ENCODE measurements around the gene FUT8. TPM values are rescaled to one million over a fixed set of nuclear protein-coding genes. Genes with fewer than 3 reads are reported as not detected.
"Not testable (repeated sequence)": the region's sequence is repeated elsewhere in the genome, so short reads cannot be mapped to it uniquely, and the experiment has no call there.

FUT8 gene
- total RNA-seq, 1 experiment from 2014 or later = 16.2 TPM

GRCh38 chr14:65433646-65434045 is 21.1 kb downstream of the FUT8 start:
- in situ Hi-C loops (cut with HindIII; ENCODE audit: low pct_unique_long_range_greater_than_20kb, low sequenced_read_pairs) = no loop called here
- no peak for DNase-seq (ENCODE audit: low read depth, low spot score)

- DNase-seq (ENCODE audit: low read depth, low spot score) = no peak
- in situ Hi-C loops (cut with HindIII; ENCODE audit: low pct_unique_long_range_greater_than_20kb, low sequenced_read_pairs) = no loop called here
Measured at GRCh38 chr14:65434216-65434850, 21.8 kb downstream of the FUT8 start.

GRCh38 chr14:65438266-65438933 is 25.9 kb downstream of the FUT8 start:
- in situ Hi-C loops (cut with HindIII; ENCODE audit: low pct_unique_long_range_greater_than_20kb, low sequenced_read_pairs) = no loop called here
- no peak for DNase-seq (ENCODE audit: low read depth, low spot score)

- in situ Hi-C loops (cut with HindIII; ENCODE audit: low pct_unique_long_range_greater_than_20kb, low sequenced_read_pairs) = no loop called here
- no peak for DNase-seq (ENCODE audit: low read depth, low spot score)
Measured at GRCh38 chr14:65439117-65439516, 26.6 kb downstream of the FUT8 start.

- DNase-seq (ENCODE audit: low read depth, low spot score) = no peak
- in situ Hi-C loops (cut with HindIII; ENCODE audit: low pct_unique_long_range_greater_than_20kb, low sequenced_read_pairs) = no loop called here
Measured at GRCh38 chr14:65440230-65440629, 27.7 kb downstream of the FUT8 start.

- DNase-seq (ENCODE audit: low read depth, low spot score) = no peak
- in situ Hi-C loops (cut with HindIII; ENCODE audit: low pct_unique_long_range_greater_than_20kb, low sequenced_read_pairs) = no loop called here
Measured at GRCh38 chr14:65444230-65444629, 31.7 kb downstream of the FUT8 start.

- in situ Hi-C loops (cut with HindIII; ENCODE audit: low pct_unique_long_range_greater_than_20kb, low sequenced_read_pairs) = no loop called here
- DNase-seq (ENCODE audit: low read depth, low spot score) = no peak
Measured at GRCh38 chr14:65446159-65446558, 33.6 kb downstream of the FUT8 start.

GRCh38 chr14:65449647-65450046 is 37.1 kb downstream of the FUT8 start:
- DNase-seq (ENCODE audit: low read depth, low spot score) = no peak

GRCh38 chr14:65453807-65454480 is 41.4 kb downstream of the FUT8 start:
- in situ Hi-C loops (cut with HindIII; ENCODE audit: low pct_unique_long_range_greater_than_20kb, low sequenced_read_pairs) = no loop called here

More at GRCh38 chr14:65449647-65450046, 37.1 kb downstream of the FUT8 start:
- in situ Hi-C loops (cut with HindIII; ENCODE audit: low pct_unique_long_range_greater_than_20kb, low sequenced_read_pairs) = no loop called here

GRCh38 chr14:65456247-65456646 is 43.7 kb downstream of the FUT8 start:
- no peak for DNase-seq (ENCODE audit: low read depth, low spot score)
- in situ Hi-C loops (cut with HindIII; ENCODE audit: low pct_unique_long_range_greater_than_20kb, low sequenced_read_pairs) = no loop called here

More at GRCh38 chr14:65453807-65454480, 41.4 kb downstream of the FUT8 start:
- no peak for DNase-seq (ENCODE audit: low read depth, low spot score)

- in situ Hi-C loops (cut with HindIII; ENCODE audit: low pct_unique_long_range_greater_than_20kb, low sequenced_read_pairs) = no loop called here
- DNase-seq (ENCODE audit: low read depth, low spot score) = no peak
Measured at GRCh38 chr14:65461730-65462129, 49.2 kb downstream of the FUT8 start.

GRCh38 chr14:65462411-65462810 is 49.9 kb downstream of the FUT8 start:
- in situ Hi-C loops (cut with HindIII; ENCODE audit: low pct_unique_long_range_greater_than_20kb, low sequenced_read_pairs) = no loop called here
- DNase-seq (ENCODE audit: low read depth, low spot score) = no peak

GRCh38 chr14:65465584-65465983 is 53.1 kb downstream of the FUT8 start:
- in situ Hi-C loops (cut with HindIII; ENCODE audit: low pct_unique_long_range_greater_than_20kb, low sequenced_read_pairs) = no loop called here
- DNase-seq (ENCODE audit: low read depth, low spot score) = no peak

- DNase-seq (ENCODE audit: low read depth, low spot score); in situ Hi-C loops (cut with HindIII; ENCODE audit: low pct_unique_long_range_greater_than_20kb, low sequenced_read_pairs): not testable (repeated sequence)
Measured at GRCh38 chr14:65467926-65468325, 55.4 kb downstream of the FUT8 start.

- no peak for DNase-seq (ENCODE audit: low read depth, low spot score)
- in situ Hi-C loops (cut with HindIII; ENCODE audit: low pct_unique_long_range_greater_than_20kb, low sequenced_read_pairs) = no loop called here
Measured at GRCh38 chr14:65469903-65470302, 57.4 kb downstream of the FUT8 start.

GRCh38 chr14:65470404-65470880 is 57.9 kb downstream of the FUT8 start:
- in situ Hi-C loops (cut with HindIII; ENCODE audit: low pct_unique_long_range_greater_than_20kb, low sequenced_read_pairs) = no loop called here
- DNase-seq (ENCODE audit: low read depth, low spot score) = no peak

GRCh38 chr14:65471038-65471878 is 58.7 kb downstream of the FUT8 start:
- in situ Hi-C loops (cut with HindIII; ENCODE audit: low pct_unique_long_range_greater_than_20kb, low sequenced_read_pairs) = no loop called here
- DNase-seq (ENCODE audit: low read depth, low spot score) = no peak

GRCh38 chr14:65472189-65472588 is 59.7 kb downstream of the FUT8 start:
- in situ Hi-C loops (cut with HindIII; ENCODE audit: low pct_unique_long_range_greater_than_20kb, low sequenced_read_pairs) = no loop called here
- DNase-seq (ENCODE audit: low read depth, low spot score) = no peak
